ENCODE results near the gene ATIC.

ATIC gene

GRCh38 chr2:215378045-215378444 lies 66.2 kb downstream of the ATIC start:
- DNase-seq: no peak

DNA sequence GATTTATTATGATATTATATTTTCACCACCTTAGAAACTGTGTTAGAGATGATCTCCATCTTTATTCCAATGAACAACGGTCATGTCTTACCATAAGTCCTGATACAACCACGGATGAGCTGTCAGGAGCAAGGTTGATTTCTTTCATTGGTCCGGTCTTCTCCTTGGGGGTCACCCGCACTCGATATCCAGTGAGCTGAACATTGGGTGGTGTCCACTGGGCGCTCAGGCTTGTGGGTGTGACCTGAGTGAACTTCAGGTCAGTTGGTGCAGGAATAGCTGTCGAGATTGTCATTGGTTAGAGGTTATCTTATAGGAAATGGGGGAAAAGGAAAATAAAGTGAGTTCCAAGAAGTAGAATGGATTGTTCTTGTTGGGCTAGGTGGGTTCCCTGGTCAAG lies 67.2 kb downstream of the ATIC start:
- DNase-seq: no peak

- no peak for DNase-seq
Measured at GRCh38 chr2:215379948-215380347, 68.1 kb downstream of the ATIC start.

DNA sequence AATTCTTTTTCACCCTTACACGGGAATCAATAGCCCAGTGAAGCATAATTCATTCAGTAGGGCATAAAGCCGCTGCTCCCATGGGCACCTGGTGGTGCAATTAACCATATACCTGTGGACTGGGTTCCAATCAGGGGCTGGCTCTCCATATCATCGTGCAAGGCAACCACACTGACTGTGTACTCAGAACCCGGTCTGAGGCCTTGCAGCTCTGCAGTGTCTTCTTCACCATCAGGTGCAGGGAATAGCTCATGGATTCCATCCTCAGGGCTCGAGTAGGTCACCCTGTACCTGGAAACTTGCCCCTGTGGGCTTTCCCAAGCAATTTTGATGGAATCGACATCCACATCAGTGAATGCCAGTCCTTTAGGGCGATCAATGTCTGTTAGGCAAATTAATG lies 68.8 kb downstream of the ATIC start:
- DNase-seq: no peak

DNA sequence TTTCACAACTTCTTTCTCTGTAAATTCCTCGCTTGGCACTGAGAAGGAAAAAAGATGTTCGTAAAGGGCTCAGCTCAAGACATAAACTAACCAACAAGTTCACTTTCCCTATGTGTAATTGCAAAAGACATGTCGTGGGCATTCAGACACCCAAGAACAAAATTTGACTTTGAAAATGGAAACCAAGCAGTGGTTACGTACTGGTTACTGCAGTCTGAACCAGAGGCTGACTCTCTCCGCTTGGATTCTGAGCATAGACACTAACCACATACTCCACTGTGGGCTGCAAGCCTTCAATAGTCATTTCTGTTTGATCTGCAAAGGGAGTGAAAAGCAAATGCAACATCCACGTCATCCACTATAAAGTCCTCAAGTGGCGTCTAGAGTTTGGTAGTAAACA lies 70.2 kb downstream of the ATIC start:
- no peak for DNase-seq

GRCh38 chr2:215382480-215382879 lies 70.6 kb downstream of the ATIC start:
- no peak for DNase-seq

DNA sequence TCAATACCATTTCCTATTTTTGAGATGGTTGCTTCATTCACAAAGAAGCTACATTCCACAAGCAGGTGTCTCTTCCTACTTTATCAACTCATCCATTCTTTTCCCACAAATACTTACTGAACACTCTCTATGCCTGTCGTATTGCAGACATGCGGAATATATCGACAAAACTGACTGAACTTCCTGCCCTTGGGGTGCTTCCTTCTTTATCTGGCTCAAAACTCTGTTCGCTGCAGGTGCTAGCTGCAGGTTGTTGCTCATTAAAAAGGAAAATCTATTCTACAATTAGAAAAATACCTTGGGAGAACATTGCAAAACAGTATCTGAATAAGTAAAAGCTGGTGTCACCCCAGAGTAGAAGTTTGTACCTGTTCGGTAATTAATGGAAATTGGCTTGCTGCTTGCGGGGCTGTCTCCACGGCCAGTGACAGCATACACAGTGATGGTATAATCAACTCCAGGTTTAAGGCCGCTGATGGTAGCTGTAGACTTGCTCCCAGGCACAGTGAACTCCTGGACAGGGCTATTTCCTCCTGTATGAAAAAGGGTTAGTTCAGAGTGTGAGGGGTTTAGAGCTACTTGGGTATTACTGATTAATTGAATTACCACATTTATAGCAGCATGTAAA lies 71.9 kb downstream of the ATIC start:
- DNase-seq: no peak

DNA sequence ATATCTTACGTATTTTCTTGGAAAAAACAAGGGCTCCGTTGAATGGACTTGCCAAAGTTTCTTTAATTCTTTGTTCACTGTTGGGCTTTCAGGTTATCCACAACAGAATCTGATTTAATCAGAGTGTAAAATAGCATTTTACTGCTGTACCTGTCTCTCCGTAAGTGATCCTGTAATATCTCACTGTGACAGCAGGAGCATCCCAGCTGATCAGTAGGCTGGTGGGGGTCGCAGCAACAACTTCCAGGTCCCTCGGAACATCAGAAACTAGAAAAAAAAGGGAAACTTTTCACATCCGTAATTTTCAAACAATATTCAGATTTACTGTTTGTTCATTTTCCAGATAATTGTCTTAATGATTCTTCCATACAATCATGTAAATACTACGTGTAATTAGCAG lies 72.9 kb downstream of the ATIC start:
- DNase-seq: no peak

DNA sequence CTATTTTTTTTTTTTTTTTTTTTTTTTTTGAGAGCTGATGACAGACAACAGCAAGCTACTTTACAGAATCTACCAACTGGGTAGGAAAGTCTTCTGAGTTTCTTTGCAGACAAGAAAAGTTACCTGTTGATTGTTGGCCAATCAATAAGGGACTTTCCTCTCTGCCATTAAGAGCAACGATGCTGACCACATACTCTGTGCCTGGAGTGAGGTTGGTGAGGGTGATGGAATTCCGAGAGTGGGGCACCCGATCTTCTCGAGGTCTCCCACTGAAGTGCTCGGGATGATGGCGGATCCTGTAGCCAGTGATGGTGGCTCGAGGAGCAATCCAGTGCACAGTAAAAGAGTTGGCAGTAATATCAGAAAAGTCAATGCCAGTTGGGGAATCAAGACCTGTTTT lies 74.7 kb downstream of the ATIC start:
- no peak for DNase-seq

DNA sequence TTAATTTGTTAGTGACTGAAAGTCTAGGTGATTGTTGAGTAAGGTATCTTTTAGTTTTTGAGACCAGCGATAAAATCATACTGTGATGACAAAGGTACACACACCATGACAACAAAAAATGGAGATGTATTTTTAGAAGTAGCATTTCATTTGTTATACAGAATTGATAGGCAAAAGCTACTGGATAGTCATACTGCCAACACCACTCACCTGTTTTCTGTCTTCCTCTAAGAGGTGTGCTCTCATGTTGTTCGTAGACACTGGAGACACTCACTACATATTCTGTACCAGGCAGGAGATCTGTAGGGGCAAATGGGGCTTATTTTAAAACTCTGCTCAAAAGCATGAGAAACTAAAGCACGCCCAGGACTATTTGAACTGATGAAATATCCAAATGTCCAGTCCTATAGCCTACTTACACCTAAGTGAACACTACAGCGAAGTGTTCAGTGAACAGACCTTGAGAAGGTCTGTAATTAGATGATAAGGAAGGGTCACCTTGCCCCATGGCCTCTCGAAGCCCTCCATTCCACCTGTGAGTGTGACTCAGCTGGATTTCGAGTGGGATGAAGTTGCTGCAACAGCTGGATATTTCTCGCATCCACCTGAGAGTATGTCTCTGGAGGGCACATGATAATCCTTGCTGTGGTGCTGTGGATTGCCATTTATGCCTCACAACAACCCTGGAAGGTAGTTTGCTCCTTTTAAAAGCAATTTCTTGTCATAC lies 76.3 kb downstream of the ATIC start:
- no peak for DNase-seq

GRCh38 chr2:215390550-215390913 lies 78.7 kb downstream of the ATIC start:
- DNase-seq: no peak

DNA sequence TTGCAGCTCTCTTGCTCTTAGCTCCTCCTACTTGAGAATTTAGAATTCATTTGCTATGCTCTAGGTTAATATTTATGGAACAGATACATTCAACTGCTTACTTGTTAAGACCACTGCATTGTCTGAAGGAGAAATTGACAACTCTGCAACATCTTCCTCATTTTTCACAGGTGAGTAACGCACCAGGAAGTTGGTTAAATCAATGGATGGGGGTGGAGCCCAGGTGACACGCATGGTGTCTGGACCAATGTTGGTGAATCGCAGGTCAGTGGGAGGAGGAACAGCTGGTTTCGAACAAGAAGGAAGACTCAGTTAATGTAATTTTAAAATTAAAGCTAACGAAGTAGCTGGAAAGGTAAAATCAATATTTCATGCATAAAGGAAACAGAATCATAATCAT lies 79.7 kb downstream of the ATIC start:
- DNase-seq: no peak

DNA sequence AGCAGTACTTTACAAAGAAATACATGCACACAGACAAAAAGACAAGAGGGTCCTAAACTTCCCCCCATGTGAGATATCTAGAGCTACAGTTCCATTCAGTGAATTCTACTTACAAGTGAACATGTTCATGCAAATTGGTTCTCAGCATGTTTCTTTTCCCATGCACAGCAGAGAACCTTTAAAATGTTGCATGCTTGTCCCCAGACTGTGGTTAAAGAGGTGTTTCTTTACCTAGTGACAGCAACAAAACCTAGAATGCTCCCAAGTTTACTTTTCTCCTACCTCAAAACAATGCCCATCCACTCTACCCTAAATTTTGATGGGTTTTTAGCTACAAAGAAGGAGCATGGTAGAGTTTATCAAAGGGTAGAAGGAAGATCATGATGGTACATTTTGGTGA lies 80.3 kb downstream of the ATIC start:
- DNase-seq: no peak

DNA sequence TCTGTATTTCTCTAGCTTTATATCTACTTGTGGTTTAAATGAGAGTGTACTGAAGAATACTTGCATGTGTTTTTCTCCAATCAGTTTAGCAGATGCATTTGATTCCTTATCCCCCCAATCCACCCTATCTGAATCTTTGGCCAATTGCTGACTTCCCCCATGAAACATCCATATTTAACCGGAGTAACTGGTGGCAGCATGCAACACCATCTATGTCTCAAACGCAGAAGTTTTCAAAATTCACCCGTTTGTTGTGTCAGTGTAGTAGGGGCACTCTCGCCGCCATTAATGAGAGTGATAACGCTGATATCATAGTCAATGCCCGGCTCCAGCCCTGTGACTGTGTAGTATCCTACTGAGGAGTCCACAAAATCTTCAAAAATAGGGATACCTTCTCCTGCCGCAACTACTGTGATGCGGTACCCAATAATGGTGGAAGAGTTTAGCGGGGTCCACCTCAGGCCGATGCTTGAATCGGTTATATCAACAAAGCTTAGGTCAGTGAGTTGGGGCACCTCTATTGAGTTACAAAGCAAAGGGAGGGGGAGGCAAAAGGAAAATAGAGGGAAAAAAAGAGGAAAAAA lies 80.9 kb downstream of the ATIC start:
- DNase-seq: no peak

- DNase-seq: no peak
Measured at GRCh38 chr2:215394102-215394805, 82.4 kb downstream of the ATIC start.

- DNase-seq: no peak
Measured at GRCh38 chr2:215395687-215396460, 84.0 kb downstream of the ATIC start.

DNA sequence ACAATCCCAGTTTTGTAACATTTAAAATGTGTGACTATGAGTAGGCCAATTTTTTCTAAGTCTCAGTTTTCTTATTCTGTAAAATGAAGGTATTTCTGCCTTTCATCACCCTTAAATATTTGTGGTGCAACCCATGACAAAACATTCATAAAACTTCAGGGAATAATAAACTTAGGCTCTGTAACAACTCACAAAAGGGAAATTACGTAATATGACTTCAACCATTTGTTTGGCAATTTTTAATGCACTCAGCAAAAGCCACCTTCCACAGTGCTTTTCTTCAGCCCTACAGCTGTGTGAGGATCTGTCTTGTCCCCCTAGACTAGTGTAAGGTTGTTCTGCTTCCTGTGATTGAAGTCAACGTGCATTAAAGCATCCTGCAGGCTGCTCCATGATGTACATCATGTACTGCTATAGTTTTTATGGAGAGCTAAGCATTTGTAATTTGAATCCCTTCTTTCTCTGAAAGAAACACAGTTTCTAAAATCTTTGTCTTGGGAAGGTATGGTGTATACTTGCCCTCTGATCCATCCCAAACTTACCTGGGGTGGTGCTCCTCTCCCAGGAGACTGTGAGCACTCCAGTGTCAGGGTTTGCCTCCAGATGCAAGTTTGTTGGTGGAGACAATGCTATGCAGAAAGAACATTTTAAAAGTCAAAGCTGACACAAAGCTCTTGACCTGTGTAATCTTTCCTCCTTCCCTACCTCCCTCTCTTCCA lies 84.9 kb downstream of the ATIC start:
- no peak for DNase-seq

GRCh38 chr2:215397632-215398341 lies 85.9 kb downstream of the ATIC start:
- DNase-seq: no peak

GRCh38 chr2:215399067-215399716 lies 87.3 kb downstream of the ATIC start:
- no peak for DNase-seq

Data from NCI-H1105 treated with DMSO at 0.1 percent for 48 hours (cell line).